GM10248 (cell line): ENCODE results near the gene SP9.
A peak's percentile ranks its signal among the peaks of the same experiment; 100 is the strongest.

Source experiments
- CTCF ChIA-PET: fragments of 300-600 bp; sonication (Branson Sonifier 250); formaldehyde crosslinking; extraction: SDS; loops from one replicate; lab custom pipeline; 2021; ENCODE audit warnings: antibody characterized with exemption; lab: Yijun Ruan, JAX
- POLR2A ChIA-PET: fragments of 350-650 bp; sonication (Branson Sonifier 250); formaldehyde crosslinking; extraction: SDS; loops from one replicate; lab custom pipeline; 2020; ENCODE audit warnings: antibody characterized with exemption; lab: Yijun Ruan, JAX
- DNase-seq: peaks from one replicate; pipeline ENCODE4 v3.0.0; 2012; ENCODE audit errors: extremely low spot score
- CTCF ChIP-seq: IDR thresholded peaks from 2 replicates; pipeline ENCODE4 v1.5.1; 2012; ENCODE audit warnings: mild to moderate bottlenecking, low read depth; ENCODE audit errors: extremely low read depth, missing control alignments, control extremely low read depth

SP9 gene

GRCh38 chr2:174333017-174333371 lies 1.8 kb upstream of the SP9 start:
- TF ChIP-seq CTCF, result no peak
- ChIA-PET POLR2A (no interaction called here), CTCF (interaction anchor here (0.9 kb wide), 1 partner anchor 8 kb away, joined by 4 read pairs; no protein-coding TSS in a partner anchor)

GRCh38 chr2:174333372-174334277 lies 1.1 kb upstream of the SP9 start:
- POLR2A ChIA-PET, result no interaction called here
- CTCF ChIA-PET, result interaction anchor here (0.9 to 1.7 kb wide), 3 partner anchors 8 to 931 kb away, joined by 4 to 6 read pairs (median 5); no protein-coding TSS in a partner anchor
- TF ChIP-seq CTCF, result no peak
- DNase-seq, result no peak

More at GRCh38 chr2:174333017-174333371, 1.8 kb upstream of the SP9 start:
- no peak for DNase-seq

GRCh38 chr2:174334278-174334715 lies 457 bp upstream of the SP9 start:
- POLR2A ChIA-PET, result no interaction called here
- TF ChIP-seq CTCF, result no peak
- CTCF ChIA-PET, result interaction anchor here (1.2 to 1.7 kb wide), 2 partner anchors 10 to 932 kb away, joined by 5 to 6 read pairs; no protein-coding TSS in a partner anchor
- DNase-seq, result no peak

- no peak for TF ChIP-seq CTCF
- ChIA-PET CTCF (interaction anchor here (1.7 to 2.3 kb wide), 2 partner anchors 9 to 178 kb away, joined by 6 to 9 read pairs; no protein-coding TSS in a partner anchor), POLR2A (no interaction called here)
- no peak for DNase-seq
These were observed 667 bp downstream of the SP9 start for GRCh38 chr2:174335254-174335987.

- ChIA-PET CTCF (interaction anchor here (1.0 to 2.3 kb wide), 9 partner anchors 8 to 933 kb away, joined by 3 to 9 read pairs (median 4); partner anchors contain the start of gene OLA1), POLR2A (no interaction called here)
- no peak for TF ChIP-seq CTCF
- DNase-seq, result no peak
These were observed 1.3 kb downstream of the SP9 start for GRCh38 chr2:174335988-174336500.

GRCh38 chr2:174336501-174337336 lies 2.0 kb downstream of the SP9 start:
- CTCF ChIA-PET, result interaction anchor here (1.0 to 2.3 kb wide), 9 partner anchors 8 to 934 kb away, joined by 3 to 9 read pairs (median 4); partner anchors contain the start of gene OLA1
- no peak for DNase-seq
- POLR2A ChIA-PET, result no interaction called here
- TF ChIP-seq CTCF, result peak; percentile 39
